HG02642 (cell line): ENCODE data around the gene A3GALT2.

Source experiments
- ATAC-seq: cut with Tn5 transposase; IDR thresholded peaks from one replicate; pipeline ENCODE4 v1.9.1; 2021; ENCODE audit warnings: mild to moderate bottlenecking; ENCODE audit not compliant: unreplicated experiment, poor library complexity

Gene A3GALT2

GRCh38 chr1:33334081-33334552 is 13.2 kb upstream of the A3GALT2 start:
- ATAC-seq: no peak

GRCh38 chr1:33332881-33333280 is 12.0 kb upstream of the A3GALT2 start:
- ATAC-seq: no peak

DNA sequence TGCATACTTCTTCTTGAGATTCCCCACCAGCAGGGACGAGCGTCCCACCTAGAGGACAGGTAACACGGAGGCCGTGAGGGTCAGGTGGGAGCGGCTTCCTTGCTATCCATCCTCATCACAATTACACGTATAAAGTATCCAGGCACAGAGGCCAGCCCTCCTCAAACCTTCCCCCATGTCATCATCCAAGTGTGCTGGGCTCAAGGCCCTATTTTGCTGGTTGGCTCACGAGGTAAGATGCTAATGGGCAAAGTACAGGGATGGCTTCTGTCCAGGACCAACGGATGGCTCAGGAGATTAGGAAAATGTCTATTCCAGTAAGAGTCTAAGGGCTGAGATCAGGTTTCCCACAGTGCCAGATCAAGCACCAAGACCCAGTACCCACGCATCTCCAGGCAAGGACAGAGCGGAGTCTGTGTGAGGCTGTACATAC is 11.5 kb upstream of the A3GALT2 start:
- no peak for ATAC-seq

GRCh38 chr1:33331444-33332356 is 10.8 kb upstream of the A3GALT2 start:
- ATAC-seq: no peak

DNA sequence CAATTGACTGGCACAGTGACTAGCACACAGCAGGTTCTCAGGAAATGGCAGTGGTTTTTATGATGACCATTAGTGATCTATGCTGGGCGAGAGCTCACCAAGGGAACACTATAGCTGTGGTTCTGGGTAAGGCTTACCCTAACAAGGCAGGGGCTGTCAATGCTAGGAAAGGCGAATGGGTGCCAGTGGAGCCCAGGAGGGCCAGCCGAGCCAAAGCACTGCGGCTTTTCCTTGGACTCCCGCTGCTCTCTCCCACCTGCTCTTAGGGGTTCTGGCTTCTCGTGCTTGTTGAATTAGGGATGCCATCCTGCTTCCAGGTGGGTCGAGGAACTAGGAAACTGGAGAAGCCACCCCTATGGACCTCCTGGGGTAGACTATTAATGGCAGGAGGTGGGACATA is 10.0 kb upstream of the A3GALT2 start:
- no peak for ATAC-seq

GRCh38 chr1:33330361-33330890 is 9.5 kb upstream of the A3GALT2 start:
- ATAC-seq: no peak

- no peak for ATAC-seq
Observed at GRCh38 chr1:33329600-33330305, 8.9 kb upstream of the A3GALT2 start.

DNA sequence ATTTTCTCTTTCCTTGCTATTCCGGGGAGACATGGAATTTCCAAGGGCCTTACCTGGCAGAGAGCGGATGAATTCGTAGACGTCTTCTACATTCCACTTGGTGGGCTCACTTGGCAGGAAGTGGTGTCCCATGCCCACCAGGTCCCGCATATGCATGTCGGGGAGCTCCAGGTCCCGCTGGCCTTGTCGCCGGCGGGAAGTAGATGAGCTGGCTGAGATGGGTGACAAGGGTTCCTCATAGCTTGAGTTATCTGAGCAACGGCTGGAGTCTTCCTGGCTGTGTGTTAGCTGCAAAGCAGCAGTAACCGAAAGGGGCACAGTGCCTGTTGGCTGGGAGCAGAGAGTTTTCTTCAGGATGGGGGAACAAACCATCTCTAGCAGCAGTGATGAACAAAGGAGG is 7.9 kb upstream of the A3GALT2 start:
- ATAC-seq: no peak

DNA sequence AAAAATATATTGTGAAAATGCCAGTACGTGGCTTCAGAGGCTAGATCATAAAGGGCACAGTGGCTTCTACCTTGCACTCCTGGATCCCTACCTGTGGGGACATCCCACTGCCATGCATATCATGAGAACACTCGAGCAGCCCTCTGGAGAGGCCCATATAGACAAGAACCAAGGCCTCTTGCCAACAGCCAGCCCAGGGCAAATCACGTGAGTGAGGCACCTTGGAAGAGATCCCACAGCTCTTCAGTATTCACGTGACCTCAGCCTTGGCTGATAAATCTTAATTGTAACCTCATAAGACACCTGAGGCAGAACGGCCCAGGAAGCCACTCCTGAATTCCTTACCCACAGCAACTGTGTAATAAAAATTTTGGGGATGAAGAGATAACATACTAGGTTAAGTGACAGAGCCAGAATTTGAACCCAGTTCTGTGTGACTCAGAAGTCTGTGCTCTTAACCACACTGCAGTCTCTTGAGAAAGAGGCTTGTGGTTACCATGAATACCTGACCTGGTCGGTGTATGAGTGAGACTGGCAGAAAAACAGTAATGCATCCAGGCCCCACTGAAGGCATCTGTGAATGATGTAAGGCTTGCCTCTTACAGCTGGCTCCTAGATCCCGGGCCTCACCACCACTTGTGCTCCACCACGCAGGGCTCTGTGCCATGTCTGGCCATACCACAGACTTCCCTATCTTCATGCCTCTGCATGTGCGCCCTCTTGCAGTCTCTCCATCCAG is 6.9 kb upstream of the A3GALT2 start:
- no peak for ATAC-seq

DNA sequence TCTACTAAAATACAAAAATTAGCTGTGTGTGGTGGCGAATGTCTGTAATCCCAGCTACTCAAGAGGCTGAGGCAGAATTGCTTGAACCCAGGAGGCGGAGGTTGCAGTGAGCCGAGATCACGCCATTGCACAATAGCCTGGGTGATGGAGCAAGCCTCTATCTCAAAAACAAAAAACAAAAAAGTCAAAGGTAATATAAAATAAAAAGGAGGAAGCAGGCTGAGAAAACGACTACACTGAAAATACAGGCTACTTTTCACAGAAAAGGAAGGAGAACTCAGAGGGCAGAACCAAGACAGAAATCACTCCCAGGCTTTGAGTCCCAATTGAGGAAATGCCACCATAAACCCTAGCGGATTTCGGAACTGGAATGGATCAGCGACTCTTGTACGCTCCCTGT is 5.9 kb upstream of the A3GALT2 start:
- ATAC-seq: no peak

GRCh38 chr1:33324677-33325575 is 4.0 kb upstream of the A3GALT2 start:
- no peak for ATAC-seq

DNA sequence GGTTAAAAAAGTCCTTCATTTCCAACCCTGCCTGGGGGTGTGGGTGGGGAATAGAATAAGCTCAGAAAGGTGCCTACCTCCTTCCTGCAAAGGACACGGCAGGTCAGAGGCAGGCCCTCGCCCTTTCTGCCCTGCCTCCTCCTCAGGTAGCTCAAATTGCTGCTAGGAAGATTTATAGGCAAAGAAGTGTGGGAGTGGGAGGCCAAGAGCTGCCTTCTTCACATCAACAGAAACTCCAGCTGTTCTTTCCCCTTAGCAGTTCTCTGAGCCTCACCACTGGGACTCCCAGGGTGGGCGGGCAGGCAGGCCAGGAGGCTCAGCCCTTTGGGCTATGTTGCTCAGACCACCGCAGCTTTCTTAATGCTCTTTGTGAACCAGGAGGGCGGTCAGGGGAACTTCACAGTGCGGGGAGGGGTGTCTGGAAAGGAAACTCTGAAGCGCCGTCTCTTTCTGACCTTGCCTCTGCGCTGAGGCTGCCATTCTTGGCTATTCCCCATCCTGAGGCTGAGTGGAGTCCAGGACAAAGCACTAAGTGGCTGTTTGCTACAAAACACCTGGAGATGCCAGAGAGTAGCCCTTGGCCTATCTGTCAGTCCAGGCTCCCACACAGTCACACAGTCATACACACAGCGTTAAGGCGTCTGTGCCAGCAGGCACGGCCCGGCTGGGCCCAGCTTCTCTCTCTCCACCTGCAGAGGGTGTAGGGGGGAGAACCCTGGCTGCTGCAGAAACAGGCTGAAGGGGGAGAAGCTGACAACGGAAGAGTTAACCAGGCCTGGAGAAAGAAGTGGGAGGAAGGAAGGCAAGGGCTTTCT is 3.0 kb upstream of the A3GALT2 start:
- ATAC-seq: no peak

- no peak for ATAC-seq
Observed at GRCh38 chr1:33322870-33323585, 2.1 kb upstream of the A3GALT2 start.

DNA sequence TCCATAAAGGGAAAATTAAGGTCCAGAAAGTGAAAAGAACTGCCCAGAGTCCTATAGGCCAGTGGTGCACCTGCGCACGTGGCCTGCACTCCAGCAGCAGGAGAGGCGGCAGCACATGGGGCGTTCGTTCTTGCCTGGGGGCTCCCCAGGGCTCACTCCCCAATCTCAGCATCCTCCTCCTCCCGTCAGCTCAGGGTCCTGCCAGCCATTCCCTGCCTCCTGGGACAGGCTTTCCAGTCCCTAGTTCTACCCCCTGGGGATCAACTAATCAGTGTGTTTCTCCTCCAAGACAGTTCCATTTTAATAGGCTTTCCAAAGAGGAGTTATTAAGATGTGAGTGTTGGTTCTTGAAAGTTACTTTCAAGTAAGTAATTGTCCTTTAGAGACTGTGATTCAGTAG is 1.2 kb upstream of the A3GALT2 start:
- no peak for ATAC-seq

- ATAC-seq: no peak
Observed at GRCh38 chr1:33321178-33321577, 280 bp upstream of the A3GALT2 start.

- no peak for ATAC-seq
Observed at GRCh38 chr1:33319949-33320618, 814 bp downstream of the A3GALT2 start.

- ATAC-seq: no peak
Observed at GRCh38 chr1:33319186-33319948, 1.5 kb downstream of the A3GALT2 start.
